HG03175 (cell line): Measurements from ENCODE around the gene AGK.
A peak's percentile ranks its signal among the peaks of the same experiment; 100 is the strongest.

Source experiments
- ATAC-seq: cut with Tn5 transposase; IDR thresholded peaks from one replicate; pipeline ENCODE4 v1.9.1; 2021; ENCODE audit warnings: mild to moderate bottlenecking, moderate library complexity; ENCODE audit not compliant: unreplicated experiment

AGK gene

GRCh38 chr7:141700848-141701371 lies 149.7 kb downstream of the AGK start:
- no peak for ATAC-seq

GRCh38 chr7:141701489-141702046 lies 150.4 kb downstream of the AGK start:
- peak; percentile 83 for ATAC-seq

- ATAC-seq: peak; percentile 71
Measured at GRCh38 chr7:141702047-141702567, 150.9 kb downstream of the AGK start, which contains the start of gene DENND11. TSS of gene DENND11 (minus strand) at chr7:141702166. CDS start at chr7:141702153, 13 bp downstream.

GRCh38 chr7:141702892-141703291 lies 151.7 kb downstream of the AGK start:
- no peak for ATAC-seq

- no peak for ATAC-seq
Measured at GRCh38 chr7:141704112-141704511, 152.9 kb downstream of the AGK start.

GRCh38 chr7:141704741-141705140 lies 153.5 kb downstream of the AGK start:
- no peak for ATAC-seq
